Astrocyte (in vitro differentiated cells and primary cell): ENCODE results near the gene NINJ1.

Experiments
- CTCF ChIP-seq: IDR thresholded peaks from 2 replicates; pipeline ENCODE4 v1.5.1; 2011; ENCODE audit warnings: low read depth, mild to moderate bottlenecking, inconsistent platforms, low read length, moderate library complexity; ENCODE audit not compliant: insufficient read depth
- EZH2 ChIP-seq: IDR thresholded peaks from 2 replicates; pipeline ENCODE4 v1.6.1; 2012; ENCODE audit warnings: mild to moderate bottlenecking, low read length, inconsistent platforms; ENCODE audit not compliant: insufficient read depth

DNA sequence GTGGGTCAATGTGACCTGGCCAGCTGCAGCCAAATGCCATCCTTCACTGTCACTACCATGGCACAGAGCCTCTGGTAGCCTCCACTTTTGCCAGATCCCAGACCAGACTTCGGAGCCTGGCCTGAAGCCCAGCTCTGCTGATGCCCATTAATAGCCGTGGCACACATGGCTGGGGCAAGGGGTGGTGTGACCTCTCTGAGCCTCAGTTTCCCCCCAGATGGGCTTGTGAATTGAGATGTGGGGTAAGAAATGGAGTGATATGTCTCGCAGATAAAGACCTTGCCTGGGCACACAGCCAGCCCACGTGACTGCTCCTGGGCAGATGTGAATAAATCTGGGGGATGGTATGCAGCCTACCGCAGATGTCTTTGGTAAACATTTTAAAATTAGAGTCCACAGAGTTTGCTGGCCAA lies 61.7 kb downstream of the NINJ1 start:
- TF ChIP-seq CTCF = no peak
- TF ChIP-seq EZH2 = no peak
